ENCODE results near the gene SNRK. TPM values are rescaled to one million over a fixed set of nuclear protein-coding genes. Genes with fewer than 3 reads are reported as not detected.

The SNRK gene
- total RNA-seq, 1 donor from 2014 or later = 23.6 TPM

GRCh38 chr3:43249405-43249804 is 36.9 kb upstream of the SNRK start:
- Mint-ChIP-seq H3K36me3 (no peaks in the 10 kb centered on the region), H3K9me3 (no peaks in the 10 kb centered on the region), H3K4me3 (no peak overlapping the region), H3K4me1 (ENCODE audit: unreplicated experiment) (peaks cover 3% of the 10 kb centered on the region), H3K27me3 (peaks cover 26% of the 10 kb centered on the region), H3K27ac (no peak overlapping the region)
- no peak for DNase-seq (ENCODE audit: extremely low spot score, unreplicated experiment)
- TF ChIP-seq CTCF (conservative IDR thresholded peaks at IDR 0.05) = no peak

- Mint-ChIP-seq H3K4me1 (ENCODE audit: unreplicated experiment) (no peaks in the 10 kb centered on the region), H3K27me3 (peaks cover 22% of the 10 kb centered on the region), H3K36me3 (no peaks in the 10 kb centered on the region), H3K27ac (no peak overlapping the region), H3K4me3 (no peak overlapping the region), H3K9me3 (no peaks in the 10 kb centered on the region)
- DNase-seq (ENCODE audit: extremely low spot score, unreplicated experiment) = no peak
- no peak for TF ChIP-seq CTCF (conservative IDR thresholded peaks at IDR 0.05)
These were observed 33.0 kb upstream of the SNRK start for GRCh38 chr3:43253294-43253693.

GRCh38 chr3:43254125-43254524 is 32.2 kb upstream of the SNRK start:
- Mint-ChIP-seq H3K36me3 (no peaks in the 10 kb centered on the region), H3K27ac (no peak overlapping the region), H3K4me3 (no peak overlapping the region), H3K9me3 (no peaks in the 10 kb centered on the region), H3K4me1 (ENCODE audit: unreplicated experiment) (no peaks in the 10 kb centered on the region), H3K27me3 (peaks cover 25% of the 10 kb centered on the region)
- no peak for DNase-seq (ENCODE audit: extremely low spot score, unreplicated experiment)
- TF ChIP-seq CTCF (conservative IDR thresholded peaks at IDR 0.05) = no peak

GRCh38 chr3:43255662-43256061 is 30.7 kb upstream of the SNRK start:
- H3K9me3 Mint-ChIP-seq = no peaks in the 10 kb centered on the region
- no peaks in the 10 kb centered on the region for H3K36me3 Mint-ChIP-seq
- no peak for TF ChIP-seq CTCF (conservative IDR thresholded peaks at IDR 0.05)
- no peaks in the 10 kb centered on the region for H3K4me1 Mint-ChIP-seq (ENCODE audit: unreplicated experiment)
- no peak for DNase-seq (ENCODE audit: extremely low spot score, unreplicated experiment)
- peaks cover 23% of the 10 kb centered on the region for H3K27me3 Mint-ChIP-seq
- H3K27ac Mint-ChIP-seq = no peak overlapping the region
- H3K4me3 Mint-ChIP-seq = no peak overlapping the region

- peaks cover 20% of the 10 kb centered on the region for H3K27me3 Mint-ChIP-seq
- no peak overlapping the region for H3K4me3 Mint-ChIP-seq
- no peaks in the 10 kb centered on the region for H3K4me1 Mint-ChIP-seq (ENCODE audit: unreplicated experiment)
- H3K27ac Mint-ChIP-seq = no peak overlapping the region
- no peak for TF ChIP-seq CTCF (conservative IDR thresholded peaks at IDR 0.05)
- H3K36me3 Mint-ChIP-seq = no peaks in the 10 kb centered on the region
- H3K9me3 Mint-ChIP-seq = no peaks in the 10 kb centered on the region
- DNase-seq (ENCODE audit: extremely low spot score, unreplicated experiment) = no peak
These were observed 29.5 kb upstream of the SNRK start for GRCh38 chr3:43256714-43257461.
